Measurements from ENCODE around the gene HIVEP3. TPM values are rescaled to one million over a fixed set of nuclear protein-coding genes. Genes with fewer than 3 reads are reported as not detected.

HIVEP3 gene
- total RNA-seq, 2 donors from 2014 or later: 0.13 to 0.99 TPM

- no peak for TF ChIP-seq CTCF (conservative IDR thresholded peaks at IDR 0.05)
- H3K9me3 ChIP-seq (ENCODE audit: control insufficient read depth, low read length): no peaks in the 10 kb centered on the region
- H3K9me3 Mint-ChIP-seq: no peaks in the 10 kb centered on the region
- no peak overlapping the region for H3K27ac Mint-ChIP-seq
- no peaks in the 10 kb centered on the region for H3K36me3 ChIP-seq (ENCODE audit: control insufficient read depth, insufficient read depth, low read length)
- H3K4me1 Mint-ChIP-seq: peaks cover 10% of the 10 kb centered on the region
- no peaks in the 10 kb centered on the region for H3K27me3 ChIP-seq (ENCODE audit: control insufficient read depth, insufficient read depth, low read length, poor library complexity, severe bottlenecking)
- H3K9ac ChIP-seq (ENCODE audit: extremely low read depth, low read length, poor library complexity, severe bottlenecking): no peak overlapping the region
- WGBS, 2 experiments (ENCODE audit: insufficient coverage in 1 of 2, insufficient read length in 1 of 2): 82% methylated on average over 1 of the region's 1 CpG; no CpG with 5 or more reads in 1 of the 2 experiments
- H3K36me3 Mint-ChIP-seq (ENCODE audit: low read depth): no peaks in the 10 kb centered on the region
- H3K4me3 Mint-ChIP-seq: no peak overlapping the region
- peaks cover 3% of the 10 kb centered on the region for H3K4me1 ChIP-seq (ENCODE audit: control insufficient read depth, insufficient read depth, low read length)
- H3K27ac ChIP-seq (ENCODE audit: low read depth, low read length): no peak overlapping the region
- H3K4me3 ChIP-seq (ENCODE audit: low read length): no peak overlapping the region
- H3K27me3 Mint-ChIP-seq (ENCODE audit: insufficient read depth): no peaks in the 10 kb centered on the region
- DNase-seq: peak; percentile 18
These were observed 296.9 kb downstream of the HIVEP3 start for GRCh38 chr1:41621791-41622190.

- H3K4me1 Mint-ChIP-seq: peaks cover 10% of the 10 kb centered on the region
- H3K9ac ChIP-seq (ENCODE audit: extremely low read depth, low read length, poor library complexity, severe bottlenecking): no peak overlapping the region
- no peaks in the 10 kb centered on the region for H3K27me3 Mint-ChIP-seq (ENCODE audit: insufficient read depth)
- H3K27ac ChIP-seq (ENCODE audit: low read depth, low read length): no peak overlapping the region
- no peak overlapping the region for H3K4me3 Mint-ChIP-seq
- H3K36me3 Mint-ChIP-seq (ENCODE audit: low read depth): no peaks in the 10 kb centered on the region
- no peaks in the 10 kb centered on the region for H3K9me3 Mint-ChIP-seq
- no peak for TF ChIP-seq CTCF (conservative IDR thresholded peaks at IDR 0.05)
- H3K36me3 ChIP-seq (ENCODE audit: control insufficient read depth, insufficient read depth, low read length): no peaks in the 10 kb centered on the region
- WGBS, 2 experiments (ENCODE audit: insufficient coverage in 1 of 2, insufficient read length in 1 of 2): 90 to 94% methylated on average over 4 to 5 of the region's 5 CpGs
- no peak for DNase-seq
- peaks cover 3% of the 10 kb centered on the region for H3K4me1 ChIP-seq (ENCODE audit: control insufficient read depth, insufficient read depth, low read length)
- H3K27me3 ChIP-seq (ENCODE audit: control insufficient read depth, insufficient read depth, low read length, poor library complexity, severe bottlenecking): no peaks in the 10 kb centered on the region
- H3K9me3 ChIP-seq (ENCODE audit: control insufficient read depth, low read length): no peaks in the 10 kb centered on the region
- no peak overlapping the region for H3K27ac Mint-ChIP-seq
- no peak overlapping the region for H3K4me3 ChIP-seq (ENCODE audit: low read length)
These were observed 297.5 kb downstream of the HIVEP3 start for GRCh38 chr1:41621256-41621655.

GRCh38 chr1:41620365-41621169 is 298.2 kb downstream of the HIVEP3 start:
- H3K9me3 Mint-ChIP-seq: no peaks in the 10 kb centered on the region
- 90 to 91% methylated on average over 8 to 9 of the region's 9 CpGs for WGBS, 2 experiments (ENCODE audit: insufficient coverage in 1 of 2, insufficient read length in 1 of 2)
- Histone ChIP-seq H3K4me3 (ENCODE audit: low read length) (no peak overlapping the region), H3K9me3 (ENCODE audit: control insufficient read depth, low read length) (no peaks in the 10 kb centered on the region), H3K27me3 (ENCODE audit: control insufficient read depth, insufficient read depth, low read length, poor library complexity, severe bottlenecking) (no peaks in the 10 kb centered on the region), H3K36me3 (ENCODE audit: control insufficient read depth, insufficient read depth, low read length) (no peaks in the 10 kb centered on the region), H3K9ac (ENCODE audit: extremely low read depth, low read length, poor library complexity, severe bottlenecking) (no peak overlapping the region), H3K4me1 (ENCODE audit: control insufficient read depth, insufficient read depth, low read length) (peaks cover 3% of the 10 kb centered on the region), H3K27ac (ENCODE audit: low read depth, low read length) (no peak overlapping the region)
- H3K36me3 Mint-ChIP-seq (ENCODE audit: low read depth): no peaks in the 10 kb centered on the region
- TF ChIP-seq CTCF (conservative IDR thresholded peaks at IDR 0.05): no peak
- H3K27me3 Mint-ChIP-seq (ENCODE audit: insufficient read depth): no peaks in the 10 kb centered on the region
- DNase-seq: peak; percentile 42
- no peak overlapping the region for H3K4me3 Mint-ChIP-seq
- peaks cover 10% of the 10 kb centered on the region for H3K4me1 Mint-ChIP-seq
- H3K27ac Mint-ChIP-seq: no peak overlapping the region
